Osteocyte (in vitro differentiated cells): Measurements from ENCODE around the gene TTC39A. TPM values are rescaled to one million over a fixed set of nuclear protein-coding genes. Genes with fewer than 3 reads are reported as not detected.

Experiments used
- DNase-seq: peaks from one replicate; pipeline ENCODE4 v3.0.0; 2021; ENCODE audit warnings: mixed read lengths; ENCODE audit not compliant: unreplicated experiment; ENCODE audit errors: extremely low spot score
- H3K27ac Mint-ChIP-seq: one replicate; pipeline ENCODE4 v1.8.0; 2021; ENCODE audit warnings: mild to moderate bottlenecking, mixed read lengths; ENCODE audit not compliant: unreplicated experiment
- H3K27me3 Mint-ChIP-seq: one replicate; pipeline ENCODE4 v1.8.0; 2021; ENCODE audit warnings: mixed read lengths; ENCODE audit not compliant: unreplicated experiment
- H3K36me3 Mint-ChIP-seq: one replicate; pipeline ENCODE4 v1.8.0; 2021; ENCODE audit warnings: mixed read lengths; ENCODE audit not compliant: unreplicated experiment
- H3K4me1 Mint-ChIP-seq: one replicate; pipeline ENCODE4 v1.8.0; 2021; ENCODE audit warnings: mixed read lengths; ENCODE audit not compliant: unreplicated experiment
- H3K4me3 Mint-ChIP-seq: one replicate; pipeline ENCODE4 v1.8.0; 2021; ENCODE audit warnings: mild to moderate bottlenecking, moderate library complexity, mixed read lengths; ENCODE audit not compliant: unreplicated experiment
- H3K9me3 Mint-ChIP-seq: one replicate; pipeline ENCODE4 v1.8.0; 2021; ENCODE audit warnings: mixed read lengths; ENCODE audit not compliant: unreplicated experiment
- total RNA-seq: library from RNA; stranded (reverse); gene quantifications from 2 replicates; pipeline ENCODE4 v1.2.1, GENCODE V29; 2021
- TF ChIP-seq, protein P1 (sequence below): fragments of 200-600 bp; sonication (generic); IDR thresholded peaks from 2 replicates; pipeline ENCODE4 v1.5.0; 2021; ENCODE audit warnings: antibody characterized with exemption, mild to moderate bottlenecking, moderate library complexity

Gene TTC39A
- total RNA-seq, 1 donor from 2014 or later, result 1.3 TPM

GRCh38 chr1:51268634-51269033, 61.7 kb downstream of the TTC39A start:
- no peak for DNase-seq
- Mint-ChIP-seq H3K36me3 (peaks cover 12% of the 10 kb centered on the region), H3K4me1 (peaks cover 87% of the 10 kb centered on the region), H3K27ac (peak overlapping the region; percentile 88), H3K4me3 (no peak overlapping the region), H3K9me3 (no peaks in the 10 kb centered on the region), H3K27me3 (no peaks in the 10 kb centered on the region)
- TF ChIP-seq, protein P1, sequence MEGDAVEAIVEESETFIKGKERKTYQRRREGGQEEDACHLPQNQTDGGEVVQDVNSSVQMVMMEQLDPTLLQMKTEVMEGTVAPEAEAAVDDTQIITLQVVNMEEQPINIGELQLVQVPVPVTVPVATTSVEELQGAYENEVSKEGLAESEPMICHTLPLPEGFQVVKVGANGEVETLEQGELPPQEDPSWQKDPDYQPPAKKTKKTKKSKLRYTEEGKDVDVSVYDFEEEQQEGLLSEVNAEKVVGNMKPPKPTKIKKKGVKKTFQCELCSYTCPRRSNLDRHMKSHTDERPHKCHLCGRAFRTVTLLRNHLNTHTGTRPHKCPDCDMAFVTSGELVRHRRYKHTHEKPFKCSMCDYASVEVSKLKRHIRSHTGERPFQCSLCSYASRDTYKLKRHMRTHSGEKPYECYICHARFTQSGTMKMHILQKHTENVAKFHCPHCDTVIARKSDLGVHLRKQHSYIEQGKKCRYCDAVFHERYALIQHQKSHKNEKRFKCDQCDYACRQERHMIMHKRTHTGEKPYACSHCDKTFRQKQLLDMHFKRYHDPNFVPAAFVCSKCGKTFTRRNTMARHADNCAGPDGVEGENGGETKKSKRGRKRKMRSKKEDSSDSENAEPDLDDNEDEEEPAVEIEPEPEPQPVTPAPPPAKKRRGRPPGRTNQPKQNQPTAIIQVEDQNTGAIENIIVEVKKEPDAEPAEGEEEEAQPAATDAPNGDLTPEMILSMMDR, result no peak

GRCh38 chr1:51266791-51267190, 63.6 kb downstream of the TTC39A start:
- H3K9me3 Mint-ChIP-seq, result no peaks in the 10 kb centered on the region
- H3K27me3 Mint-ChIP-seq, result no peaks in the 10 kb centered on the region
- H3K4me1 Mint-ChIP-seq, result peaks cover 86% of the 10 kb centered on the region
- peaks cover 5% of the 10 kb centered on the region for H3K36me3 Mint-ChIP-seq
- H3K4me3 Mint-ChIP-seq, result no peak overlapping the region
- TF ChIP-seq, protein P1, result no peak
- peak; percentile 44 for DNase-seq
- H3K27ac Mint-ChIP-seq, result no peak overlapping the region

DNA sequence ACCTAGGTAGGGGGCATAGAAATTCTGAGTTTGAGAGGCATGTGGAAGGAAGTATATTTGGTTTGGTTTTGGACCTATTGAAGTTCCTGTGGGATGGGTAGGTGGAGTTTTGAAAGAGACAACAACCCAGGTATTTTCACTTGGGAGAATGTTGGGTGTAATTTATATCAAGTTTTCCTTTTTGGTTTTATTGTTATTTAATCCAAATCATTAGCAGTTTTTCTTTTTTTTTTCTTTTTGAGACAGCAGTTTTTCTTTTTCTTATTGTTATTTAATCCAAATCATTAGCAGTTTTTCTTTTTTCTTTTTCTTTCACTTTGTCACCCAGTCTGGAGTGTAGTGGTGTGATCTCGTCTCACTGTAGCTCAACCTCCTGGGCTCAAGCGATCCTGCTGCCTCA, 64.2 kb downstream of the TTC39A start:
- no peaks in the 10 kb centered on the region for H3K9me3 Mint-ChIP-seq
- H3K27me3 Mint-ChIP-seq, result no peaks in the 10 kb centered on the region
- peaks cover 5% of the 10 kb centered on the region for H3K36me3 Mint-ChIP-seq
- H3K4me3 Mint-ChIP-seq, result no peak overlapping the region
- peak overlapping the region; percentile 95 for H3K27ac Mint-ChIP-seq
- DNase-seq, result no peak
- TF ChIP-seq, protein P1, result no peak
- H3K4me1 Mint-ChIP-seq, result peaks cover 86% of the 10 kb centered on the region

DNA sequence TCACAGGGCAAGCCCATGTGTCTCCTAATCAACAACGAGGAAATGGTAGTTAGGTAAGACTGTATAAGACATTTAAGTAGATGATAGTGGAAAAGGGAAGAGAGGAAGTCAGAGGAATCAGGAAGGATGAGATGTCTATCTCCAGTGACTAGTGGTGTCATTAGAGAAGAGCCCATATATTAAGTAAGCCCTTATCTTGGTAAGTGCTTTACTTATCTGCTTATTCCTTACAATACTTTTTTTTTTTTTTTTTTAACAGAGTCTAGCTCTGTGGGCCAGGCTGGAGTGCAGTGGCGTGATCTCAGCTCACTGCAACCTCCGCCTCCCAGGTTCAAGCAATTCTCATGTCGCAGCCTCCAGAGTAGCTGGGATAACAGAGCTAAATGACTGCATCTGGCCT, 64.7 kb downstream of the TTC39A start:
- H3K27me3 Mint-ChIP-seq, result no peaks in the 10 kb centered on the region
- H3K4me1 Mint-ChIP-seq, result peaks cover 86% of the 10 kb centered on the region
- DNase-seq, result no peak
- TF ChIP-seq, protein P1, result no peak
- H3K27ac Mint-ChIP-seq, result peak overlapping the region; percentile 95
- H3K9me3 Mint-ChIP-seq, result no peaks in the 10 kb centered on the region
- peaks cover 3% of the 10 kb centered on the region for H3K36me3 Mint-ChIP-seq
- H3K4me3 Mint-ChIP-seq, result peak overlapping the region; percentile 38

DNA sequence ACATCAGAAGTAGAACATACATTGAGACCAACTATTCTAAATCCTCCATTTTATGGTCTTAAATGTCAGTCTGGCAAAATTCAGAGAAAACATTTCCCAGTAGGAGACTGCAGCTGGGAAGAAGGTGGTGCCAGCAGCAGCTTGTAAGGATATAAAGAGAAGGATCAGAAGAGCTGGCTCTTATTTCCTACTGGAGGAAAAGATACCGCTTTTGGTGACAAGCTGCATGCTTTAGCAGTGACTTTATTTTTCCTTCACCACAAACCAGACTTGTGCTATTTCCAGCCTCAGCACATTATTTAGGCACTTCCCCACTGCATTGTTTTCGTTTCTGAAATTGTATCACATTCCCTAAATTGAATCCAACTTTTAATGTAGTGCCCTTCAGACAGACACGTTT, 65.9 kb downstream of the TTC39A start:
- Mint-ChIP-seq H3K27ac (peak overlapping the region; percentile 95), H3K4me1 (peaks cover 84% of the 10 kb centered on the region), H3K36me3 (no peaks in the 10 kb centered on the region), H3K4me3 (peak overlapping the region; percentile 55), H3K27me3 (no peaks in the 10 kb centered on the region), H3K9me3 (no peaks in the 10 kb centered on the region)
- TF ChIP-seq, protein P1, result no peak
- no peak for DNase-seq
